Ishikawa (cell line): ENCODE results near the gene FPGS.

Experiments
- CEBPB ChIP-seq: IDR thresholded peaks from 2 replicates; pipeline ENCODE4 v1.6.1; 2012
- CREB1 ChIP-seq: IDR thresholded peaks from 2 replicates; pipeline ENCODE4 v1.6.1; 2012; ENCODE audit warnings: low read depth
- EGR1 ChIP-seq: IDR thresholded peaks from 2 replicates; pipeline ENCODE4 v1.6.1; 2012
- EP300 ChIP-seq: IDR thresholded peaks from 2 replicates; pipeline ENCODE4 v1.6.1; 2012; ENCODE audit warnings: borderline replicate concordance
- FOXM1 ChIP-seq: IDR thresholded peaks from 2 replicates; pipeline ENCODE4 v1.6.1; 2012; ENCODE audit warnings: low read depth, borderline replicate concordance
- NFIC ChIP-seq: IDR thresholded peaks from 2 replicates; pipeline ENCODE4 v1.6.1; 2012
- RAD21 ChIP-seq: IDR thresholded peaks from 2 replicates; pipeline ENCODE4 v1.6.1; 2012; ENCODE audit warnings: low read depth
- TAF1 ChIP-seq: IDR thresholded peaks from 2 replicates; pipeline ENCODE4 v1.6.1; 2012; ENCODE audit warnings: low read depth, mild to moderate bottlenecking
- TCF12 ChIP-seq: IDR thresholded peaks from 2 replicates; pipeline ENCODE4 v1.6.1; 2012; ENCODE audit warnings: low read depth
- TEAD4 ChIP-seq: IDR thresholded peaks from 2 replicates; pipeline ENCODE4 v1.6.1; 2012
- YY1 ChIP-seq: IDR thresholded peaks from 2 replicates; pipeline ENCODE4 v1.6.1; 2012; ENCODE audit warnings: low read depth
- ZBTB7A ChIP-seq: IDR thresholded peaks from 2 replicates; pipeline ENCODE4 v1.6.1; 2012; ENCODE audit warnings: low read depth
- TF ChIP-seq, protein P1 (sequence below): IDR thresholded peaks from 2 replicates; pipeline ENCODE4 v1.6.1; 2012; ENCODE audit warnings: low read depth, mild to moderate bottlenecking
- TF ChIP-seq, protein P2 (sequence below): IDR thresholded peaks from 2 replicates; pipeline ENCODE4 v1.6.1; 2012
- TF ChIP-seq, protein P3 (sequence below): IDR thresholded peaks from 2 replicates; pipeline ENCODE4 v1.6.1; 2012

Gene FPGS

DNA sequence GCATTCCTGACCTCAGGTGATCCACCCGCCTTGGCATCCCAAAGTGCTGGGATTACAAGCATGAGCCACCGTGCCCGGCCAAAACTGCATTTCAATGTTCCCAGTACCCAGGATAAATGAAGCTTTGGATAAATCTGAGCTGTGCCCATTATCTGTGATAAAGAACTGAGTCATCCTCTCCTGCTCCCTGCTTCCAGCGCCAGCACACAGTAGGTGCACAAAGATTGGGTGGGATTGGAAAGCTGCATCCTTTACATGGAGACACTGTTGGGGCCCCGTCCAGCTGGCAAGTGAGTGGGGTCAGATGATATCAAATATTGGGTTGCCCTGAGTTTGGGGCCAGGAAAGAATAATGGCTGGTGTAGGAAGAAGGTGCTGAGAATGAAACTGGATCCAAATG is 41.6 kb upstream of the FPGS start:
- TF ChIP-seq TAF1: no peak
- TF ChIP-seq TCF12: no peak
- TF ChIP-seq EP300: no peak
- no peak for TF ChIP-seq ZBTB7A
- TF ChIP-seq, protein P1, sequence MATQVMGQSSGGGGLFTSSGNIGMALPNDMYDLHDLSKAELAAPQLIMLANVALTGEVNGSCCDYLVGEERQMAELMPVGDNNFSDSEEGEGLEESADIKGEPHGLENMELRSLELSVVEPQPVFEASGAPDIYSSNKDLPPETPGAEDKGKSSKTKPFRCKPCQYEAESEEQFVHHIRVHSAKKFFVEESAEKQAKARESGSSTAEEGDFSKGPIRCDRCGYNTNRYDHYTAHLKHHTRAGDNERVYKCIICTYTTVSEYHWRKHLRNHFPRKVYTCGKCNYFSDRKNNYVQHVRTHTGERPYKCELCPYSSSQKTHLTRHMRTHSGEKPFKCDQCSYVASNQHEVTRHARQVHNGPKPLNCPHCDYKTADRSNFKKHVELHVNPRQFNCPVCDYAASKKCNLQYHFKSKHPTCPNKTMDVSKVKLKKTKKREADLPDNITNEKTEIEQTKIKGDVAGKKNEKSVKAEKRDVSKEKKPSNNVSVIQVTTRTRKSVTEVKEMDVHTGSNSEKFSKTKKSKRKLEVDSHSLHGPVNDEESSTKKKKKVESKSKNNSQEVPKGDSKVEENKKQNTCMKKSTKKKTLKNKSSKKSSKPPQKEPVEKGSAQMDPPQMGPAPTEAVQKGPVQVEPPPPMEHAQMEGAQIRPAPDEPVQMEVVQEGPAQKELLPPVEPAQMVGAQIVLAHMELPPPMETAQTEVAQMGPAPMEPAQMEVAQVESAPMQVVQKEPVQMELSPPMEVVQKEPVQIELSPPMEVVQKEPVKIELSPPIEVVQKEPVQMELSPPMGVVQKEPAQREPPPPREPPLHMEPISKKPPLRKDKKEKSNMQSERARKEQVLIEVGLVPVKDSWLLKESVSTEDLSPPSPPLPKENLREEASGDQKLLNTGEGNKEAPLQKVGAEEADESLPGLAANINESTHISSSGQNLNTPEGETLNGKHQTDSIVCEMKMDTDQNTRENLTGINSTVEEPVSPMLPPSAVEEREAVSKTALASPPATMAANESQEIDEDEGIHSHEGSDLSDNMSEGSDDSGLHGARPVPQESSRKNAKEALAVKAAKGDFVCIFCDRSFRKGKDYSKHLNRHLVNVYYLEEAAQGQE: no peak
- TF ChIP-seq EGR1: no peak
- TF ChIP-seq FOXM1: no peak
- TF ChIP-seq NFIC: no peak
- TF ChIP-seq, protein P2, sequence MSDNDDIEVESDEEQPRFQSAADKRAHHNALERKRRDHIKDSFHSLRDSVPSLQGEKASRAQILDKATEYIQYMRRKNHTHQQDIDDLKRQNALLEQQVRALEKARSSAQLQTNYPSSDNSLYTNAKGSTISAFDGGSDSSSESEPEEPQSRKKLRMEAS: no peak
- TF ChIP-seq CREB1: no peak
- no peak for TF ChIP-seq RAD21
- TF ChIP-seq YY1: no peak
- no peak for TF ChIP-seq TEAD4
- TF ChIP-seq CEBPB: no peak
- TF ChIP-seq, protein P3, sequence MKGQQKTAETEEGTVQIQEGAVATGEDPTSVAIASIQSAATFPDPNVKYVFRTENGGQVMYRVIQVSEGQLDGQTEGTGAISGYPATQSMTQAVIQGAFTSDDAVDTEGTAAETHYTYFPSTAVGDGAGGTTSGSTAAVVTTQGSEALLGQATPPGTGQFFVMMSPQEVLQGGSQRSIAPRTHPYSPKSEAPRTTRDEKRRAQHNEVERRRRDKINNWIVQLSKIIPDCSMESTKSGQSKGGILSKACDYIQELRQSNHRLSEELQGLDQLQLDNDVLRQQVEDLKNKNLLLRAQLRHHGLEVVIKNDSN: no peak

DNA sequence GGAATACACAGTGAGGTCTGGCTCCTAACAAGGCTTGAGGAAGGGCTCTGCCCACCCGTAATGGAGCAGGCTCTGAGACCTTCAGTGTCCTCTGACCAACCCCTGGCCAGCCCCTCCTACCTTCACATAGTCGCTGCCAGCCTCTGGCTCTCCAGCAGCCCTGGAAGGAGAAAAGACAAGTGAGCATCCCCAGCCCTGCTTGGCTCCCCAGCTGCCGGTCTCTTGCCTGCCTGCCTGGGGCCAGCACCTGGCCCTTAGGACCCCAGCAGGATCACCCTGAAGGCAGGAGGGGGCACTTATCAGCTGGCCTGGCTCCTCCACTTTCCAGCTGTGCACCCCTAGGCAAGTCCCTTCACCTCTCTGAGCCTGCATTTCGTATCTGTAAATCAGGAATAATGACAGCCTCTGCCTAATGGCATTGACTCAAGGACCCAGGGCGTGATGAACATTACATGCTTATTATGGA is 41.2 kb upstream of the FPGS start:
- TF ChIP-seq, protein P1: no peak
- TF ChIP-seq EP300 (no peak), ZBTB7A (no peak), TEAD4 (no peak), EGR1 (no peak), TAF1 (no peak), NFIC (no peak), YY1 (no peak), CREB1 (no peak), TCF12 (no peak), RAD21 (no peak), FOXM1 (no peak), CEBPB (no peak)
- TF ChIP-seq, protein P2: no peak
- TF ChIP-seq, protein P3: no peak

DNA sequence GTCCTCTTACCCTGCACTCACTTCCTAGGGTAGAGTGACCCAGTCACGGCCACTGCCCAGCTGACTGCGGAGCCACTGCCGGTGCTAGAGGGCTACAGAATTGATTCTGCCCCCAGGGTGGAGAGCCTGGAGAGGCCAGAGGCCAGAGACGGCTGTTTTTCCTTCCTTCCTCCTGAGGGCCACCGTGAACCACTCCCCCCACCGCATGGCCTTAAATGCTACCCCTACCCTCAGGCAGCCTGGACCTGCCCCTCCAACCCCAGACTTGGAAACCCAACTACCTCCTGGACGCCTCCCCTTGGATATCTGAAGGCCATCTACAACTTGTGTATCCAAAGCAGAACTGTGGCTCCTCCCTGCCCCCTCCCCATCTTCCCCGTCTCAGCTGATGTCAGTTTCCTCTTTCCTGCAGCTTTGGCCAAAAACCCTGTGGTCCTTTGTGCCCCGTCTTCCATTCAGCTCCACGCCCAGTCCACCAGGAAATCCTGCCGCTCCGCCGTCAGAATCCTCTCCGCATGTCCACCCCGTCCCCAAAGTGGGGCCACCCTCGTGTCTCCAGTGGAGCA is 40.5 kb upstream of the FPGS start:
- no peak for TF ChIP-seq TCF12
- no peak for TF ChIP-seq ZBTB7A
- TF ChIP-seq, protein P2: no peak
- TF ChIP-seq YY1: no peak
- no peak for TF ChIP-seq EGR1

DNA sequence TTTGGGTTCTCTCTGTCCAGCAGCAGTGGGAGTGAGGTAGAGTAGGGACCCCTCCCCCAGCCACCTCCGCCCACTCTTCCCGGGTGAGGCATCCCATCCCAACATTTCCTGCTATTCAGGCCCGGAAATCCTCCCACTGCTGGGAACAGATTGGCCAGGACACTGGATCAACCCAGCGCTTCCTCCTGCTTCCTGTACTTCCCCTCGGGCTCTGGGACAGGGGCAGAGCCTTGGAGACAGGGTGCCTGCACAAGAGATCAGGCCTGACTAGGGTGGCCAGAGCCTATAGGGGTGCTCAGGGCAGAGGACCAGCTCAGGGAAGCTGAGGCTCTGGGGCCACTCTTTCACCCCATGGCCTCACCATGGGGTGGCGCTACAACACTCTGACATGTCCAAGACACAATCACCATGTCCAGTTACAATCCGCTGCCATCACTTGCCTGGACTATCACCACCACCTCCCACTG is 38.7 kb upstream of the FPGS start:
- TF ChIP-seq TCF12 (no peak), ZBTB7A (no peak), YY1 (no peak), RAD21 (peak; percentile 55), EP300 (no peak)

DNA sequence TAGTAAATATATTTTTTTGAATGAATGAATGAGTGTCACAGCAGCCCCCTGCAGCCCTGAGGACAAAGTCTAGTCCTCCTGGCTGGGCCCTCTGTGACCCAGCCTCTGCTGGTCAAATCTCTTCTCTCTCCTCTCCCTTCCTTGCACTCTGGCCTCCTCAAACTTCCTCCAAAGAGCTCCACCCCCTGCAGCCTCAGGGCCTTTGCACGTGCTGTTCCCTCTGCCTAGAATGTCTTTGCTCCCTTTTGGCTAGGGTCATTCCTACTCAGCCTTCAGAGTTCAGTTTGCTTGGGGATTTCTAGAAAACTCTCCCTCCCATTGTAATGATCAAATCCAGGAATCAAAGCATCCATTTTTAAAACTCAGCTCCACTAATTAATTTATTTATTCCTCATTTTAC is 37.3 kb upstream of the FPGS start:
- TF ChIP-seq, protein P3: no peak
- TF ChIP-seq CREB1: no peak
- no peak for TF ChIP-seq TAF1
- no peak for TF ChIP-seq ZBTB7A
- TF ChIP-seq TCF12: no peak
- TF ChIP-seq TEAD4: no peak
- no peak for TF ChIP-seq FOXM1
- TF ChIP-seq EGR1: no peak
- no peak for TF ChIP-seq RAD21
- no peak for TF ChIP-seq YY1
- TF ChIP-seq NFIC: no peak
- TF ChIP-seq, protein P1: no peak
- TF ChIP-seq CEBPB: no peak
- TF ChIP-seq EP300: no peak
